G401.6 (cell line): ENCODE data around the gene NFATC1.

Experiments used
- FAIRE-seq: peaks from 2 replicates; lab custom pipeline; 2012; peaks lifted over from hg19 to GRCh38; lab: Jason Lieb, UNC

Gene NFATC1

GRCh38 chr18:79574938-79575525 is 179.3 kb downstream of the NFATC1 start:
- FAIRE-seq, result no peak

DNA sequence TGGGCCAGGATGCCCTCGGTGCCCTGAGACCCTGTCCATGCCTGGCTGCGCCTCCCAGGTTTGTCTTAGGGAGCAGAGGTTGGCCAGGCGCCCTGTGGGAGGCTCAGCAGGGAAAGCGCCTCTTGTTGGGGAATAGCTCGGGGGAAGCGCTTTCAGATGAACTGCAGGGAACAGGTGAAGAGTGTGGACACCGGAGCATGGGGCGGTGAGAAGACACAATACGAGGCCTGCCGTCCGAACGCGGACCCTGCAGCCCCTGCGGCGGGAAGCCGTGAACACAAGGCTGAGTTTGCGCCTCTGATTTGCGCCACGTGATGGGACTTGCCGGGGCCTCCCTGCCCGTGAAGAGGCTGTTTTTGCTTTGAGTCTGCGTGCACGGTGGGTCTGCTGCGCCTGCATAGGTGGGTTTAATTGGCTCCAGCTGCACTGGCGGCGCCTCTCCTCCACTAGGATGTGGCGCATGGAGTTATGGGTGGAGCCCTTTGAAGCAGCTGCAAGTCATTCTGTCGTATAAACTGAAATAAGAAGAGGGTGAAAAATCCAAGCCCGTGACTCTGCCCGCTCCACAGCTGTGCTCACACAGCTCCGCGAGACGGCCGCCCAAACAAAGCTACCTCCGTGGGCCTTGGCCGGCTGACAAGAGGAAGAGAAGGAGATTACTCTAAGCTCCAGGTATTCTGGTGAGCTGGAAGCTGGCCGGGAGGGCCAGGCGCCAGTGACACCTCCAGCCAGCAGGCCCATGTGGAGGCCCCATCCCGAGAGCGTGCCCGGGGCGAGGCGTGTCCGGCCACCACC is 180.4 kb downstream of the NFATC1 start:
- FAIRE-seq, result no peak

DNA sequence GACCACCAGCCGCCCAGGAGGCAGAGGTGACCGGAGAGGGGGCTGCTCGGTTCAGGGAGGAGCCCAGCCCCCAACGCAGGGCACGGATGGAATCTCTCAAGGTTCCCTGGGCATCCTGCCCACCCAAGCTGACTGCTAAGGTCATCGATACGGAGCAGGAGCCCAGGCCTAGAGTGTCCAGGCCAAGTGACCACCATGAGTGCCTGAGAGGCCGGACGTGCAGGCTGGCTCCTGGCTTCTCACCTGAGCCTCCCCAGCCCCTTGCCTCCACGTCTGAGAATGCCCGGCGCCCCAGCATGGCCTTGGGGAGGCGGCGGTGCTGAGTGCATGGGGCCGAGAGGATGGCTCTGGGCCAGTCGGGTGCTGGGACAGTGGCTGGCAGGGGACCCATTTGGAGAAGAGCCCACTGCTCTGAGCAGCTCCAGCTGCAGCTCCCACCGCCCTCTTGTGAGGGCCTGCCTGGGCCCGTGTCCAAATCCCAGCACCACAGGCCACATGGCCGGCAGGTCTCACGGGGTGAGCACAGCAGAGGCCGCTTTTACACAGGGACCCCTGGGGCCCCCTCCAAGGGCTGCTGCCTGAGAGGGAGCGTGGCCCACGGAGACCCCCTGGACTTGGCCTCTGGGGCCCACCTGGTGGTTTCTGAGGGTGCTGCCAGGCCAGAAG is 181.1 kb downstream of the NFATC1 start:
- no peak for FAIRE-seq

GRCh38 chr18:79577451-79578395 is 182.0 kb downstream of the NFATC1 start:
- FAIRE-seq, result no peak

DNA sequence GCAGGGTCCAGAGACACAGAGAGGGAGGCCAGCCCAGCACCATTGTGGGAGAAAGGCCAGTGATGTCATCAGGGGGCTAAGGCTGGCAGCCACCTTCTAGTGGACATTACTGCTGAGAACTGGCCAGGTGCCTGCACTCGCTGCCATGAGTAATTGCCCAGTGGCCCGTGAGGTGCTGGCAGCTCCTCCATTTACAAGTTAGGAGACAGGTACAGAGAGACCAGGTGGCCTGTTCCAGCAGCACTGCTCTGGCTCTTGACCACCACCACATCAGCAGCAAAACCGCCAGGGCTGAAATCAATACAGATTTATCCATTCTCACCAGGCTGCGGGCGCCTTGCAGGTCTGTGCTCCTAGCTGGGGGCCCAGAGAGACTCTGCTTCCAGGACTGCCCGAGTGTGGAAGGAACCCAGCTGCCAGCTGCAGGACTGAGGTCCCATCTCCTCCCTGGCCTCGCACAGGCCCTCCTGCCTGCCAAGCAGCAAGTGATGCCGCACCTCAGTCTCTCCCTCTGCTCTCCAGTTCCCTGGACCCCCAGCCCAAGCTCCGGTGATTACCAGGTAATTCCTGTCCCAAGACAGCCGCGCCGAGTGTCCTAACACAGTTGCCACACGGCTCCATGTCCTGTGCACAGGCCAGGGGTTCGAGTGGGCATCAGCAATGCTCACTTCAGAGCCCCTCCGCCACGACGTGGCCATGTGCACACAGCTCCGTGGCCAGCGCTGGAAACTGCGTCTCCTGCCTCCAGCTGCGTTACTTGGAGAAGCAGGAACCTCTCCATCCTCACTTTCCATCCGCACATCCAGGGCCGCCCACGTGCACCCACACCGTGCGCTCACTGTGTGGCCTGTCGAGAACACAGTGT is 182.9 kb downstream of the NFATC1 start:
- FAIRE-seq, result no peak
